GM10248 (cell line): ENCODE results near the gene ASB16.

ENCODE experiments used
- CTCF ChIA-PET: fragments of 300-600 bp; sonication (Branson Sonifier 250); formaldehyde crosslinking; extraction: SDS; loops from one replicate; lab custom pipeline; 2021; ENCODE audit warnings: antibody characterized with exemption; lab: Yijun Ruan, JAX
- POLR2A ChIA-PET: fragments of 350-650 bp; sonication (Branson Sonifier 250); formaldehyde crosslinking; extraction: SDS; loops from one replicate; lab custom pipeline; 2020; ENCODE audit warnings: antibody characterized with exemption; lab: Yijun Ruan, JAX
- DNase-seq: peaks from one replicate; pipeline ENCODE4 v3.0.0; 2012; ENCODE audit errors: extremely low spot score
- CTCF ChIP-seq: IDR thresholded peaks from 2 replicates; pipeline ENCODE4 v1.5.1; 2012; ENCODE audit warnings: mild to moderate bottlenecking, low read depth; ENCODE audit errors: extremely low read depth, missing control alignments, control extremely low read depth

Gene ASB16

GRCh38 chr17:44204441-44204882 is 34.0 kb downstream of the ASB16 start:
- ChIA-PET CTCF (interaction anchor here (0.8 to 4.4 kb wide), 19 partner anchors 10 to 330 kb away, joined by 3 to 42 read pairs (median 5); partner anchors contain the start of genes FAM171A2, GRN and SLC25A39), POLR2A (interaction anchor here (1.8 kb wide), 1 partner anchor 123 kb away, joined by 6 read pairs; no protein-coding TSS in a partner anchor)
- no peak for DNase-seq
- no peak for TF ChIP-seq CTCF

- no peak for TF ChIP-seq CTCF
- ChIA-PET POLR2A (interaction anchor here (0.8 kb wide), 1 partner anchor 12 kb away, joined by 3 read pairs; no protein-coding TSS in a partner anchor), CTCF (interaction anchor here (0.8 to 2.3 kb wide), 7 partner anchors 9 to 144 kb away, joined by 3 to 7 read pairs (median 4); no protein-coding TSS in a partner anchor)
- DNase-seq, result no peak
Measured at GRCh38 chr17:44205962-44206824, 35.7 kb downstream of the ASB16 start.

GRCh38 chr17:44206825-44207155 is 36.3 kb downstream of the ASB16 start:
- no peak for TF ChIP-seq CTCF
- ChIA-PET CTCF (interaction anchor here (0.9 to 5.8 kb wide), 5 partner anchors 13 to 157 kb away, joined by 3 to 54 read pairs (median 4); partner anchors contain the start of genes FAM171A2 and UBTF), POLR2A (no interaction called here)
- DNase-seq, result no peak

GRCh38 chr17:44207319-44207718 is 36.8 kb downstream of the ASB16 start:
- DNase-seq, result no peak
- ChIA-PET CTCF (interaction anchor here (0.6 to 5.8 kb wide), 4 partner anchors 13 to 156 kb away, joined by 3 to 54 read pairs (median 6); partner anchors contain the start of genes FAM171A2, GRN and UBTF), POLR2A (no interaction called here)
- no peak for TF ChIP-seq CTCF

GRCh38 chr17:44207743-44208142 is 37.2 kb downstream of the ASB16 start:
- ChIA-PET POLR2A (no interaction called here), CTCF (interaction anchor here (0.6 to 15.0 kb wide), 5 partner anchors 12 to 156 kb away, joined by 3 to 234 read pairs (median 7); partner anchors contain the start of genes FAM171A2, GRN and UBTF)
- no peak for DNase-seq
- TF ChIP-seq CTCF, result no peak

GRCh38 chr17:44209786-44210341 is 39.4 kb downstream of the ASB16 start:
- DNase-seq, result peak; percentile 52
- CTCF ChIA-PET, result interaction anchor here (0.7 to 15.0 kb wide), 58 partner anchors 10 to 940 kb away, joined by 3 to 234 read pairs (median 5); partner anchors contain the start of genes ATXN7L3, FAM171A2, GRN and SLC25A39
- POLR2A ChIA-PET, result interaction anchor here (0.5 to 1.4 kb wide), 6 partner anchors 9 to 135 kb away, joined by 3 to 5 read pairs (median 3); partner anchors contain the start of genes GRN and TMUB2
- TF ChIP-seq CTCF, result no peak
